ENCODE measurements around the gene CRYZ.

CRYZ gene

GRCh38 chr1:74729741-74730478, 2.9 kb downstream of the CRYZ start:
- no peak for DNase-seq

GRCh38 chr1:74728736-74729135, 4.1 kb downstream of the CRYZ start:
- no peak for DNase-seq

- DNase-seq, result no peak
Measured at GRCh38 chr1:74726063-74726462, 6.8 kb downstream of the CRYZ start.

GRCh38 chr1:74717626-74718025, 15.2 kb downstream of the CRYZ start:
- no peak for DNase-seq

- no peak for DNase-seq
Measured at GRCh38 chr1:74716822-74717221, 16.0 kb downstream of the CRYZ start.

- DNase-seq, result no peak
Measured at GRCh38 chr1:74715806-74716205, 17.0 kb downstream of the CRYZ start.

- DNase-seq, result no peak
Measured at GRCh38 chr1:74715236-74715502, 17.7 kb downstream of the CRYZ start.

- no peak for DNase-seq
Measured at GRCh38 chr1:74714429-74715235, 18.2 kb downstream of the CRYZ start.

GRCh38 chr1:74713849-74714248, 19.0 kb downstream of the CRYZ start:
- no peak for DNase-seq

GRCh38 chr1:74712881-74713280, 20.0 kb downstream of the CRYZ start:
- DNase-seq, result no peak

GRCh38 chr1:74703386-74704182, 29.3 kb downstream of the CRYZ start:
- no peak for DNase-seq

- DNase-seq, result no peak
Measured at GRCh38 chr1:74699331-74699730, 33.5 kb downstream of the CRYZ start.

GRCh38 chr1:74697832-74698231, 35.0 kb downstream of the CRYZ start:
- no peak for DNase-seq

GRCh38 chr1:74693473-74693872, 39.4 kb downstream of the CRYZ start:
- DNase-seq, result no peak

- no peak for DNase-seq
Measured at GRCh38 chr1:74690909-74691308, 41.9 kb downstream of the CRYZ start.

- DNase-seq, result no peak
Measured at GRCh38 chr1:74690364-74690696, 42.5 kb downstream of the CRYZ start.

GRCh38 chr1:74689621-74690363, 43.1 kb downstream of the CRYZ start:
- peak; percentile 39 for DNase-seq

- DNase-seq, result no peak
Measured at GRCh38 chr1:74686928-74687327, 45.9 kb downstream of the CRYZ start.

GRCh38 chr1:74684301-74684700, 48.5 kb downstream of the CRYZ start:
- DNase-seq, result no peak

- no peak for DNase-seq
Measured at GRCh38 chr1:74683656-74684055, 49.2 kb downstream of the CRYZ start.

GRCh38 chr1:74681851-74682250, 51.0 kb downstream of the CRYZ start:
- DNase-seq, result no peak

- DNase-seq, result no peak
Measured at GRCh38 chr1:74681449-74681848, 51.4 kb downstream of the CRYZ start.

- DNase-seq, result no peak
Measured at GRCh38 chr1:74681001-74681400, 51.8 kb downstream of the CRYZ start.
